PC-3 (cell line): Measurements from ENCODE around the gene PRKD2. TPM values are rescaled to one million over a fixed set of nuclear protein-coding genes. Genes with fewer than 3 reads are reported as not detected.

Experiments
- ATAC-seq: fragments of 200-7000 bp; cut with Tn5 transposase; 2 replicates; pipeline ENCODE4 v1.9.1; 2020; ENCODE audit warnings: mild to moderate bottlenecking, moderate library complexity
- BruUV-seq: library from RNA; stranded (reverse); fragments of 400-500 nt; replicated peaks from 2 replicates; lab custom pipeline; 2021; lab: Mats Ljungman, UMichigan
- CTCF ChIA-PET: fragments of 300-600 bp; sonication (Branson Sonifier 250); formaldehyde crosslinking; loops from one replicate; lab custom pipeline; 2022; ENCODE audit warnings: antibody characterized with exemption; lab: Charles Lee
- POLR2A ChIA-PET: fragments of 300-600 bp; sonication (Branson Sonifier 250); formaldehyde crosslinking; loops from one replicate; lab custom pipeline; 2022; ENCODE audit warnings: antibody characterized with exemption; ENCODE audit not compliant: unreplicated experiment; lab: Charles Lee
- DNase-seq: peaks from one replicate; pipeline ENCODE4 v3.0.0-alpha.2; 2015
- H2AFZ ChIP-seq: fragments of 300-600 bp; sonication (generic); 2 replicates; pipeline ENCODE4 v1.6.0; 2016; ENCODE audit warnings: antibody characterized with exemption, low read length
- H3F3A ChIP-seq: fragments of 300-600 bp; sonication (generic); one replicate; pipeline ENCODE4 v1.6.0; 2017; ENCODE audit warnings: antibody characterized with exemption, low read length, control low read depth, mild to moderate bottlenecking; ENCODE audit not compliant: unreplicated experiment
- H3K27ac ChIP-seq: fragments of 300-600 bp; sonication (generic); 2 replicates; pipeline ENCODE4 v1.5.1; 2016; ENCODE audit warnings: mild to moderate bottlenecking, low read length
- H3K27me3 ChIP-seq: fragments of 300-600 bp; sonication (generic); 2 replicates; pipeline ENCODE4 v1.6.1; 2016; ENCODE audit warnings: low read length, mixed read lengths
- H3K36me3 ChIP-seq: fragments of 300-600 bp; sonication (generic); 2 replicates; pipeline ENCODE4 v1.6.1; 2016; ENCODE audit warnings: low read depth, mixed run types, low read length, mixed read lengths
- H3K4me1 ChIP-seq: fragments of 300-600 bp; sonication (generic); 2 replicates; pipeline ENCODE4 v1.5.1; 2016; ENCODE audit warnings: low read length; ENCODE audit not compliant: insufficient read depth
- H3K4me2 ChIP-seq: fragments of 300-600 bp; sonication (generic); 2 replicates; pipeline ENCODE4 v1.6.0; 2016; ENCODE audit warnings: low read length
- H3K4me3 ChIP-seq: fragments of 300-600 bp; sonication (generic); 2 replicates; pipeline ENCODE4 v1.5.1; 2016; ENCODE audit warnings: mild to moderate bottlenecking, low read length, mixed read lengths
- H3K79me2 ChIP-seq: fragments of 300-600 bp; sonication (generic); 2 replicates; pipeline ENCODE4 v1.6.1; 2017; ENCODE audit warnings: low read length, mixed read lengths
- H3K9ac ChIP-seq: fragments of 300-600 bp; sonication (generic); 2 replicates; pipeline ENCODE4 v1.6.0; 2016; ENCODE audit warnings: mild to moderate bottlenecking, low read length
- H3K9me2 ChIP-seq: fragments of 300-600 bp; sonication (generic); replicated peaks from 2 replicates; pipeline ENCODE4 v1.6.1; 2016; ENCODE audit warnings: mixed run types, low read length, mixed read lengths
- H3K9me3 ChIP-seq: fragments of 300-600 bp; sonication (generic); 2 replicates; pipeline ENCODE4 v1.6.1; 2016; ENCODE audit warnings: low read length, mixed read lengths
- H4K20me1 ChIP-seq: fragments of 300-600 bp; sonication (generic); 2 replicates; pipeline ENCODE4 v1.6.1; 2016; ENCODE audit warnings: low read length, mixed read lengths
- CTCF ChIP-seq: fragments of 300-600 bp; sonication (generic); conservative IDR thresholded peaks from 2 replicates; pipeline ENCODE4 v1.5.1; 2017; ENCODE audit warnings: antibody characterized with exemption, low read depth, mild to moderate bottlenecking, low read length
- EZH2 ChIP-seq: fragments of 300-600 bp; sonication (generic); IDR thresholded peaks from one replicate; pipeline ENCODE4 v1.6.1; 2017; ENCODE audit warnings: antibody characterized with exemption, mild to moderate bottlenecking, low read length; ENCODE audit not compliant: unreplicated experiment
- EZH2phosphoT487 ChIP-seq: fragments of 300-600 bp; sonication (generic); IDR thresholded peaks from 2 replicates; pipeline ENCODE4 v1.6.1; 2018; ENCODE audit warnings: mild to moderate bottlenecking, antibody characterized with exemption, low read length, borderline replicate concordance
- intact Hi-C: fragments of 100-400 bp; cut with micrococcal nuclease; formaldehyde crosslinking; loops from 2 replicates; pipeline ENCODE4 v1.9.0; 2023
- total RNA-seq: library from RNA; depleted of rRNA; stranded (reverse); fragments of >200 nt; gene quantifications from 2 replicates; pipeline ENCODE4 v1.2.3, GENCODE V29; 2014

The PRKD2 gene
- total RNA-seq, 1 experiment from 2014 or later: 24.1 TPM

GRCh38 chr19:46656541-46656940 is 60.4 kb downstream of the PRKD2 start:
- H3K9me3 ChIP-seq: no peaks in the 10 kb centered on the region
- TF ChIP-seq EZH2: no peak
- TF ChIP-seq CTCF: no peak
- TF ChIP-seq EZH2phosphoT487: no peak
- no peaks in the 10 kb centered on the region for H3K36me3 ChIP-seq
- no peaks in the 10 kb centered on the region for H3K9me2 ChIP-seq
- H3K4me1 ChIP-seq: peaks cover 9% of the 10 kb centered on the region
- BruUV-seq: no TSS peak
- no peaks in the 10 kb centered on the region for H3F3A ChIP-seq
- H3K27me3 ChIP-seq: no peaks in the 10 kb centered on the region
- no peak for DNase-seq
- intact Hi-C loops: no loop called here
- H3K9ac ChIP-seq: no peak overlapping the region
- H3K79me2 ChIP-seq: no peaks in the 10 kb centered on the region
- H2AFZ ChIP-seq: no peak overlapping the region
- ChIA-PET CTCF (no interaction called here), POLR2A (no interaction called here)
- no peaks in the 10 kb centered on the region for H4K20me1 ChIP-seq
- no peak overlapping the region for H3K27ac ChIP-seq
- H3K4me3 ChIP-seq: no peak overlapping the region
- H3K4me2 ChIP-seq: no peak overlapping the region
- ATAC-seq: no peak

- POLR2A ChIA-PET: no interaction called here
- H3K27me3 ChIP-seq: no peaks in the 10 kb centered on the region
- no TSS peak for BruUV-seq
Observed at GRCh38 chr19:46654621-46655152, 62.2 kb downstream of the PRKD2 start.

More at GRCh38 chr19:46654621-46655152, 62.2 kb downstream of the PRKD2 start:
- no peaks in the 10 kb centered on the region for H3K36me3 ChIP-seq
- H2AFZ ChIP-seq: no peak overlapping the region
- CTCF ChIA-PET: no interaction called here
- no peak overlapping the region for H3K9ac ChIP-seq
- no peak overlapping the region for H3K27ac ChIP-seq
- H3K9me2 ChIP-seq: no peaks in the 10 kb centered on the region
- no peaks in the 10 kb centered on the region; the same call in 1 of the 2 replicates for H3K4me1 ChIP-seq
- no peak for TF ChIP-seq EZH2phosphoT487
- TF ChIP-seq CTCF: no peak
- TF ChIP-seq EZH2: no peak
- no peak overlapping the region for H3K4me3 ChIP-seq
- H3F3A ChIP-seq: no peaks in the 10 kb centered on the region
- ATAC-seq (no peak), DNase-seq (no peak)
- no peaks in the 10 kb centered on the region for H4K20me1 ChIP-seq
- intact Hi-C loops: no loop called here
- no peaks in the 10 kb centered on the region for H3K9me3 ChIP-seq
- H3K79me2 ChIP-seq: no peaks in the 10 kb centered on the region
- H3K4me2 ChIP-seq: no peak overlapping the region
